Spleen (tissue), 11 donors: ENCODE results near the gene C13orf42. TPM values are rescaled to one million over a fixed set of nuclear protein-coding genes. Genes with fewer than 3 reads are reported as not detected.

Experiments used
- DNase-seq: peaks from one replicate; pipeline ENCODE4 v3.0.0-alpha.2; 2020
- H3K27ac ChIP-seq, 8 donors: fragments of 200-600 bp; sonication (generic) in 7 of 8; 1 replicate in 4 of 8; 2 replicates in 4 of 8; pipeline versions ENCODE4 v1.5.0 to v1.8.0; 2016 to 2021; ENCODE audit warnings: inconsistent platforms in 4 of 8, mild to moderate bottlenecking in 4 of 8, moderate library complexity in 1 of 8
- H3K27me3 ChIP-seq, 7 donors: fragments of 200-600 bp; sonication (generic) in 6 of 7; replicated peaks in 1 of 7; 1 replicate in 4 of 7; 2 replicates in 3 of 7; pipeline versions ENCODE4 v1.5.0 to v1.8.0; 2016 to 2021; ENCODE audit warnings: inconsistent platforms in 3 of 7, mild to moderate bottlenecking in 1 of 7
- H3K36me3 ChIP-seq, 6 donors: fragments of 200-600 bp; sonication (generic) in 5 of 6; 1 replicate in 4 of 6; 2 replicates in 2 of 6; pipeline versions ENCODE4 v1.5.0 to v1.8.0; 2016 to 2021; ENCODE audit warnings: inconsistent platforms in 2 of 6
- H3K4me1 ChIP-seq, 6 donors: fragments of 200-600 bp; sonication (generic) in 5 of 6; 1 replicate in 3 of 6; 2 replicates in 3 of 6; pipeline versions ENCODE4 v1.5.0 to v1.8.0; 2016 to 2021; ENCODE audit warnings: inconsistent platforms in 3 of 6
- H3K4me3 ChIP-seq, 8 donors: fragments of 200-600 bp; sonication (generic) in 7 of 8; 1 replicate in 4 of 8; 2 replicates in 4 of 8; pipeline versions ENCODE4 v1.5.0 to v1.8.0; 2016 to 2021; ENCODE audit warnings: inconsistent platforms in 4 of 8, mild to moderate bottlenecking in 4 of 8, moderate library complexity in 2 of 8
- H3K9me3 ChIP-seq, 8 donors: fragments of 200-600 bp; sonication (generic) in 7 of 8; 1 replicate in 4 of 8; 2 replicates in 4 of 8; pipeline versions ENCODE4 v1.5.0 to v1.8.0; 2016 to 2021; ENCODE audit warnings: inconsistent platforms in 4 of 8
- POLR2A ChIP-seq, 3 donors: fragments of 450-650 bp; IDR thresholded peaks; one replicate each; pipeline ENCODE4 v1.5.1; 2017; ENCODE audit warnings: antibody characterized with exemption in 3 of 3, mild to moderate bottlenecking in 1 of 3
- POLR2AphosphoS5 ChIP-seq, 3 donors: sonication (generic); formaldehyde crosslinking; IDR thresholded peaks; one replicate each; pipeline ENCODE4 v1.5.1; 2017; ENCODE audit warnings: antibody characterized with exemption in 3 of 3
- whole genome bisulfite sequencing, 5 donors: extraction: QIAGEN DNeasy Blood & Tissue Kit in 3 of 5; methylation state at CpG; one replicate each; pipeline versions ENCODE4 v1.1.5 to v1.1.7; 2013 to 2018; 5-methylcytosine and 5-hydroxymethylcytosine counted together
- intact Hi-C: fragments of 100-400 bp; cut with DNase I; formaldehyde crosslinking; loops from one replicate; pipeline ENCODE4 v1.15.0; 2023; ENCODE audit warnings: low total_unique reads
- polyA plus RNA-seq, 3 donors: library from polyadenylated mRNA; stranded (reverse); fragments of 200-250 nt; gene quantifications; one replicate each; pipeline ENCODE4 v1.2.1, GENCODE V29; 2013
- total RNA-seq, 7 donors: library from RNA; depleted of rRNA in 3 of 7; stranded (reverse); fragments of >200 nt in 3 of 7; fragmentation: NEBNext Ultra II Directional in 4 of 7; extraction: Animal tissue kit (Norgen Biotek cat#: 25700) in 4 of 7; gene quantifications; one replicate each; pipeline versions ENCODE4 v1.1.0 to v1.2.1, GENCODE V29; 2016 to 2021
- TF ChIP-seq, protein P1 (sequence below), 11 experiments: fragments of 200-600 bp in 7 of 11; fragments of 450-650 bp in 4 of 11; sonication (generic) in 4 of 11; IDR thresholded peaks in 8 of 11; conservative IDR thresholded peaks in 3 of 11; 1 replicate in 7 of 11; 2 replicates in 4 of 11; pipeline versions ENCODE4 v1.4.0 to v1.8.0; 2016 to 2021; ENCODE audit warnings: antibody characterized with exemption in 11 of 11, inconsistent platforms in 4 of 11, mild to moderate bottlenecking in 1 of 11
- donor health status: healthy with polysubstance abuse.
- donor health status: DM: no; HTN: no; CAD: no; lungs with moderate emphysema.
- donor health status: DM: no; HTN: no; CAD: no.
- donor health status: Bipolar disorder and iron deficiency.
- donor health status: healthy.
- donor health status: DM: no; HTN: no; CAD: no.
- donor health status: DM: yes; HTN: yes; CAD: no.

The C13orf42 gene
- total and polyA plus RNA-seq, 10 donors: 0.03 to 0.60 (median 0.33) TPM; not detected in 5

DNA sequence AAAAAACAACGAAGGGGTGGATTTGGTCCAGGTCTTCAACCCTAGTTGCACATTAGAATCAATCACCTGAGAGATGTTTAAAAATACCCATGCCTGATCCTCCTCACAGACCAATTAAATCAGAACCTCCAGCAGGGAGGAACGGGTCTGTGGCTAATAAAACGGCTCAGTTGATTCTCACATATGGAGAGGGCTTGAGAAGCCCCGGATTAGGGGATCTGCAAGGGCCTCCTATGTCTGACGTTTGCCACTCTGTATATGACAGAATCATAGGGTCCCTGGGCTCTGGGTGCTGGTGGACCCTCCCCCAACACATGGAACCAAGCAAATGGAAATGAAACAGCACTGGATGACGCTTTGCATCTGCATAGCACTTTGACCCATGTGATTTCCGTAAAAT lies 36.7 kb upstream of the C13orf42 start:
- intact Hi-C loops: loop anchor here (5.0 kb wide), 1 partner anchor 140 kb away; no protein-coding TSS in a partner anchor
- Histone ChIP-seq H3K27me3 (peaks cover 0 to 5% (median 0%) of the 10 kb centered on the region in 7 donors), H3K4me1 (peaks cover 0 to 15% (median 9%) of the 10 kb centered on the region in 6 donors), H3K27ac (peak overlapping the region in 7 of 8 donors; percentile 36 to 87 (median 67)), H3K36me3 (no peaks in the 10 kb centered on the region), H3K9me3 (peaks cover 0 to 16% (median 12%) of the 10 kb centered on the region in 8 donors), H3K4me3 (no peak overlapping the region)
- TF ChIP-seq, protein P1, sequence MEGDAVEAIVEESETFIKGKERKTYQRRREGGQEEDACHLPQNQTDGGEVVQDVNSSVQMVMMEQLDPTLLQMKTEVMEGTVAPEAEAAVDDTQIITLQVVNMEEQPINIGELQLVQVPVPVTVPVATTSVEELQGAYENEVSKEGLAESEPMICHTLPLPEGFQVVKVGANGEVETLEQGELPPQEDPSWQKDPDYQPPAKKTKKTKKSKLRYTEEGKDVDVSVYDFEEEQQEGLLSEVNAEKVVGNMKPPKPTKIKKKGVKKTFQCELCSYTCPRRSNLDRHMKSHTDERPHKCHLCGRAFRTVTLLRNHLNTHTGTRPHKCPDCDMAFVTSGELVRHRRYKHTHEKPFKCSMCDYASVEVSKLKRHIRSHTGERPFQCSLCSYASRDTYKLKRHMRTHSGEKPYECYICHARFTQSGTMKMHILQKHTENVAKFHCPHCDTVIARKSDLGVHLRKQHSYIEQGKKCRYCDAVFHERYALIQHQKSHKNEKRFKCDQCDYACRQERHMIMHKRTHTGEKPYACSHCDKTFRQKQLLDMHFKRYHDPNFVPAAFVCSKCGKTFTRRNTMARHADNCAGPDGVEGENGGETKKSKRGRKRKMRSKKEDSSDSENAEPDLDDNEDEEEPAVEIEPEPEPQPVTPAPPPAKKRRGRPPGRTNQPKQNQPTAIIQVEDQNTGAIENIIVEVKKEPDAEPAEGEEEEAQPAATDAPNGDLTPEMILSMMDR (IDR thresholded peaks at IDR 0.05 in 8 of 11, conservative IDR thresholded peaks at IDR 0.05 in 3 of 11): no peak
- no peak for TF ChIP-seq POLR2A (IDR thresholded peaks at IDR 0.05)
- TF ChIP-seq POLR2AphosphoS5 (IDR thresholded peaks at IDR 0.05): no peak
- 52 to 74% (median 71%) methylated on average over 7 of the region's 7 CpGs for WGBS, 5 donors
- no peak for DNase-seq

DNA sequence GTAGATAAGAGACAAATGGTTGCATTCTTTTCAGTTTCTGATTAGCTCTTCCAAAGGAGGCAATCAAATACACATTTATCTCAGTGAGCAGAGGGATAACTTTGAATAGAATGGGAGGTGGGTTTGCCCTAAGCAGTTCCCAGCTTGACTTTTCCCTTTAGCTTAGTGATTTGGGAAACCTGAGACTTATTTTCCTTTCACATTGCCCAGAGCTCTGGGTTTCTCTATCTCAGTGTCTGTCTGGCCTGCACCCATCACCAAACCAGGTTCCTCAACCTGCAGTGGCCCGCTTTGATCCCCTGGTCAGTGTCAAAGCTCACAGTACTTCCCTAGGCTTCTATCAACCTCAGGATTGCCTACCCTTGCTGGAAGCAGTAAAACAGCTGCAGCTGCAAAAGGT lies 35.6 kb upstream of the C13orf42 start:
- TF ChIP-seq POLR2AphosphoS5 (IDR thresholded peaks at IDR 0.05): no peak
- TF ChIP-seq, protein P1 (IDR thresholded peaks at IDR 0.05 in 8 of 11, conservative IDR thresholded peaks at IDR 0.05 in 3 of 11): no peak
- no peak for TF ChIP-seq POLR2A (IDR thresholded peaks at IDR 0.05)
- intact Hi-C loops: loop anchor here (5.0 kb wide), 1 partner anchor 141 kb away; no protein-coding TSS in a partner anchor
- H3K4me3 ChIP-seq: no peak overlapping the region
- H3K4me1 ChIP-seq: peaks cover 0 to 15% (median 9%) of the 10 kb centered on the region in 6 donors
- DNase-seq: no peak
- H3K27me3 ChIP-seq: peaks cover 0 to 5% (median 0%) of the 10 kb centered on the region in 7 donors
- 91 to 100% (median 96%) methylated on average over 1 of the region's 1 CpG for WGBS, 5 donors
- H3K9me3 ChIP-seq: peaks cover 0 to 16% (median 12%) of the 10 kb centered on the region in 8 donors
- no peaks in the 10 kb centered on the region for H3K36me3 ChIP-seq
- peak overlapping the region in 5 of 8 donors; percentile 37 to 87 (median 68) for H3K27ac ChIP-seq

GRCh38 chr13:51137250-51137649 lies 26.2 kb upstream of the C13orf42 start:
- H3K27ac ChIP-seq: no peak overlapping the region
- no peaks in the 10 kb centered on the region for H3K36me3 ChIP-seq
- no peak overlapping the region for H3K4me3 ChIP-seq
- no peak for DNase-seq
- H3K9me3 ChIP-seq: peaks cover 0 to under 1% (median 0%) of the 10 kb centered on the region in 8 donors
- TF ChIP-seq, protein P1 (IDR thresholded peaks at IDR 0.05 in 8 of 11, conservative IDR thresholded peaks at IDR 0.05 in 3 of 11): no peak
- TF ChIP-seq POLR2AphosphoS5 (IDR thresholded peaks at IDR 0.05) (no peak), POLR2A (IDR thresholded peaks at IDR 0.05) (no peak)
- H3K4me1 ChIP-seq: peaks cover 0 to 11% (median 0%) of the 10 kb centered on the region in 6 donors
- no peaks in the 10 kb centered on the region for H3K27me3 ChIP-seq
- intact Hi-C loops: no loop called here
- WGBS, 5 donors: 66 to 78% (median 73%) methylated on average over 4 of the region's 4 CpGs

DNA sequence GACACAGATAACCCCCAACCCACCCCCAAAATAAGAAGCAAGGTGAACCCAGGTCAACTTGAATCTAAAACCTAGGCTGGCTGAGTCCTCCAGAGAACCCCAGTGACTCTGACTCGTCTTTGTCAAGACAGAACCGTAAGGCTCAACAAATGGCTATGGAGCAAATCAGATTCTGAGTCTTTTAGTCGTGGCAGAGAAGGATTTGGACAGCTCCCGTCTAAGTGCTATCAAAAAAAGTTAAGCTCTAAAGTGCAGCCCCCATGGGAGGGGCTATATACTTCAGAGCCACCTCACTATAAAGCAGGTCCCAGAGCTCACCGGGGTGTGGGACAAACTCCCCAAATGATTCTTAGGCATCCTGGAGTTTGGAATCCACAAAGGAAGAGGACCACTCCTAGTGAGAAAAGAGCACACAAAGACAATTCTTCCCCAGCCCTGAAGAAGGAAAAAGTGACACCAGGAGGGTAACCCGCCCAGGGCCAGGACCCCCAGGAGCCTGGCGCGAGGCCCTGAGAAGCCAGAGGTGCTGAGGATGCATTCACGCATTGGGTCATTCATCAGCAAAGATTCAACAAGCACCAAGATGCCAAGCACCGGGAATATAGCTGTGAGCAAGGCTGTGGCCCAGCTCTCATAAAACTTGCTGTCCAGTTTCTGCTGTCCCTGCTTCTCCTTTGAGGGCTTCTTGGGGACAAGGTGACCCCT lies 25.4 kb upstream of the C13orf42 start:
- DNase-seq: no peak
- peaks cover 0 to 11% (median 0%) of the 10 kb centered on the region in 6 donors for H3K4me1 ChIP-seq
- no peak overlapping the region for H3K27ac ChIP-seq
- peaks cover 0 to 9% (median 6%) of the 10 kb centered on the region in 8 donors for H3K9me3 ChIP-seq
- intact Hi-C loops: no loop called here
- no peak overlapping the region for H3K4me3 ChIP-seq
- no peaks in the 10 kb centered on the region for H3K27me3 ChIP-seq
- no peak for TF ChIP-seq POLR2AphosphoS5 (IDR thresholded peaks at IDR 0.05)
- TF ChIP-seq, protein P1 (IDR thresholded peaks at IDR 0.05 in 8 of 11, conservative IDR thresholded peaks at IDR 0.05 in 3 of 11): no peak
- no peak for TF ChIP-seq POLR2A (IDR thresholded peaks at IDR 0.05)
- 83 to 94% (median 88%) methylated on average over 10 of the region's 10 CpGs for WGBS, 5 donors
- no peaks in the 10 kb centered on the region for H3K36me3 ChIP-seq
